Measurements from ENCODE around the gene GRIK5.
"Not testable (repeated sequence)": the region's sequence is repeated elsewhere in the genome, so short reads cannot be mapped to it uniquely, and the experiment has no call there.

The GRIK5 gene

GRCh38 chr19:42022616-42023015 is 47.4 kb downstream of the GRIK5 start:
- Histone ChIP-seq H3K27me3 (replicated peaks; ENCODE audit: control insufficient read depth, insufficient read depth, low read length) (peaks cover 27% of the 10 kb centered on the region), H3K9ac (ENCODE audit: low read length) (no peak overlapping the region), H3K4me3 (ENCODE audit: low read length) (no peak overlapping the region), H3K4me1 (ENCODE audit: control insufficient read depth, insufficient read depth, low read length) (peaks cover 20% of the 10 kb centered on the region), H3K36me3 (ENCODE audit: control insufficient read depth, insufficient read depth, low read length, severe bottlenecking) (no peaks in the 10 kb centered on the region), H3K9me3 (ENCODE audit: control insufficient read depth, low read length) (no peaks in the 10 kb centered on the region)
- no peak for DNase-seq (ENCODE audit: low read depth)

- H3K4me1 ChIP-seq (ENCODE audit: control insufficient read depth, insufficient read depth, low read length): peaks cover 20% of the 10 kb centered on the region
- no peak overlapping the region for H3K9ac ChIP-seq (ENCODE audit: low read length)
- no peaks in the 10 kb centered on the region for H3K9me3 ChIP-seq (ENCODE audit: control insufficient read depth, low read length)
- DNase-seq (ENCODE audit: low read depth): no peak
- no peaks in the 10 kb centered on the region for H3K36me3 ChIP-seq (ENCODE audit: control insufficient read depth, insufficient read depth, low read length, severe bottlenecking)
- H3K27me3 ChIP-seq (replicated peaks; ENCODE audit: control insufficient read depth, insufficient read depth, low read length): peaks cover 18% of the 10 kb centered on the region
- no peak overlapping the region for H3K4me3 ChIP-seq (ENCODE audit: low read length)
Observed at GRCh38 chr19:42021185-42021584, 48.8 kb downstream of the GRIK5 start.

- H3K4me1 ChIP-seq (ENCODE audit: control insufficient read depth, insufficient read depth, low read length): peaks cover 6% of the 10 kb centered on the region
- no peak overlapping the region for H3K4me3 ChIP-seq (ENCODE audit: low read length)
- peaks cover 13% of the 10 kb centered on the region for H3K27me3 ChIP-seq (replicated peaks; ENCODE audit: control insufficient read depth, insufficient read depth, low read length)
- H3K9ac ChIP-seq (ENCODE audit: low read length): no peak overlapping the region
- DNase-seq (ENCODE audit: low read depth): peak; percentile 45
- no peaks in the 10 kb centered on the region for H3K36me3 ChIP-seq (ENCODE audit: control insufficient read depth, insufficient read depth, low read length, severe bottlenecking)
- no peaks in the 10 kb centered on the region for H3K9me3 ChIP-seq (ENCODE audit: control insufficient read depth, low read length)
Observed at GRCh38 chr19:42018503-42019193, 51.4 kb downstream of the GRIK5 start.

- H3K9ac ChIP-seq (ENCODE audit: low read length): no peak overlapping the region
- no peaks in the 10 kb centered on the region for H3K9me3 ChIP-seq (ENCODE audit: control insufficient read depth, low read length)
- H3K27me3 ChIP-seq (replicated peaks; ENCODE audit: control insufficient read depth, insufficient read depth, low read length): peaks cover 12% of the 10 kb centered on the region
- no peaks in the 10 kb centered on the region for H3K36me3 ChIP-seq (ENCODE audit: control insufficient read depth, insufficient read depth, low read length, severe bottlenecking)
- no peak overlapping the region for H3K4me3 ChIP-seq (ENCODE audit: low read length)
- H3K4me1 ChIP-seq (ENCODE audit: control insufficient read depth, insufficient read depth, low read length): peaks cover 6% of the 10 kb centered on the region
- DNase-seq (ENCODE audit: low read depth): no peak
Observed at GRCh38 chr19:42017040-42017439, 53.0 kb downstream of the GRIK5 start.

- H3K27me3 ChIP-seq (replicated peaks; ENCODE audit: control insufficient read depth, insufficient read depth, low read length); H3K9me3 ChIP-seq (ENCODE audit: control insufficient read depth, low read length); DNase-seq (ENCODE audit: low read depth); H3K4me3 ChIP-seq (ENCODE audit: low read length); H3K36me3 ChIP-seq (ENCODE audit: control insufficient read depth, insufficient read depth, low read length, severe bottlenecking); H3K9ac ChIP-seq (ENCODE audit: low read length): not testable (repeated sequence)
- H3K4me1 ChIP-seq (ENCODE audit: control insufficient read depth, insufficient read depth, low read length): peaks cover 10% of the 10 kb centered on the region
Observed at GRCh38 chr19:42012747-42013146, 57.3 kb downstream of the GRIK5 start.

- DNase-seq (ENCODE audit: low read depth): peak; percentile 84
- no peaks in the 10 kb centered on the region for H3K9me3 ChIP-seq (ENCODE audit: control insufficient read depth, low read length)
- no peak overlapping the region for H3K4me3 ChIP-seq (ENCODE audit: low read length)
- peak overlapping the region; percentile 47 for H3K9ac ChIP-seq (ENCODE audit: low read length)
- H3K4me1 ChIP-seq (ENCODE audit: control insufficient read depth, insufficient read depth, low read length): peaks cover 10% of the 10 kb centered on the region
- H3K36me3 ChIP-seq (ENCODE audit: control insufficient read depth, insufficient read depth, low read length, severe bottlenecking): no peaks in the 10 kb centered on the region
- H3K27me3 ChIP-seq (replicated peaks; ENCODE audit: control insufficient read depth, insufficient read depth, low read length): peaks cover 14% of the 10 kb centered on the region
Observed at GRCh38 chr19:42010245-42011126, 59.5 kb downstream of the GRIK5 start.

- Histone ChIP-seq H3K9ac (ENCODE audit: low read length) (no peak overlapping the region), H3K9me3 (ENCODE audit: control insufficient read depth, low read length) (no peaks in the 10 kb centered on the region), H3K27me3 (replicated peaks; ENCODE audit: control insufficient read depth, insufficient read depth, low read length) (peaks cover 39% of the 10 kb centered on the region), H3K36me3 (ENCODE audit: control insufficient read depth, insufficient read depth, low read length, severe bottlenecking) (no peaks in the 10 kb centered on the region), H3K4me1 (ENCODE audit: control insufficient read depth, insufficient read depth, low read length) (peaks cover 10% of the 10 kb centered on the region), H3K4me3 (ENCODE audit: low read length) (no peak overlapping the region)
- DNase-seq (ENCODE audit: low read depth): no peak
Observed at GRCh38 chr19:42006569-42006968, 63.4 kb downstream of the GRIK5 start.

GRCh38 chr19:42005504-42005903 is 64.5 kb downstream of the GRIK5 start:
- Histone ChIP-seq H3K9me3 (ENCODE audit: control insufficient read depth, low read length) (no peaks in the 10 kb centered on the region), H3K27me3 (replicated peaks; ENCODE audit: control insufficient read depth, insufficient read depth, low read length) (peaks cover 48% of the 10 kb centered on the region), H3K36me3 (ENCODE audit: control insufficient read depth, insufficient read depth, low read length, severe bottlenecking) (no peaks in the 10 kb centered on the region), H3K9ac (ENCODE audit: low read length) (no peak overlapping the region), H3K4me3 (ENCODE audit: low read length) (no peak overlapping the region), H3K4me1 (ENCODE audit: control insufficient read depth, insufficient read depth, low read length) (peaks cover 6% of the 10 kb centered on the region)
- DNase-seq (ENCODE audit: low read depth): no peak

GRCh38 chr19:42003506-42004294 is 66.3 kb downstream of the GRIK5 start:
- H3K4me3 ChIP-seq (ENCODE audit: low read length): no peak overlapping the region
- no peaks in the 10 kb centered on the region for H3K4me1 ChIP-seq (ENCODE audit: control insufficient read depth, insufficient read depth, low read length)
- no peaks in the 10 kb centered on the region for H3K9me3 ChIP-seq (ENCODE audit: control insufficient read depth, low read length)
- H3K36me3 ChIP-seq (ENCODE audit: control insufficient read depth, insufficient read depth, low read length, severe bottlenecking): no peaks in the 10 kb centered on the region
- no peak for DNase-seq (ENCODE audit: low read depth)
- peaks cover 63% of the 10 kb centered on the region for H3K27me3 ChIP-seq (replicated peaks; ENCODE audit: control insufficient read depth, insufficient read depth, low read length)
- H3K9ac ChIP-seq (ENCODE audit: low read length): no peak overlapping the region

GRCh38 chr19:41999878-42000208 is 70.2 kb downstream of the GRIK5 start:
- H3K27me3 ChIP-seq (replicated peaks; ENCODE audit: control insufficient read depth, insufficient read depth, low read length): peaks cover 66% of the 10 kb centered on the region
- no peaks in the 10 kb centered on the region for H3K36me3 ChIP-seq (ENCODE audit: control insufficient read depth, insufficient read depth, low read length, severe bottlenecking)
- DNase-seq (ENCODE audit: low read depth): no peak
- no peak overlapping the region for H3K4me3 ChIP-seq (ENCODE audit: low read length)
- H3K9ac ChIP-seq (ENCODE audit: low read length): no peak overlapping the region
- H3K4me1 ChIP-seq (ENCODE audit: control insufficient read depth, insufficient read depth, low read length): no peaks in the 10 kb centered on the region
- no peaks in the 10 kb centered on the region for H3K9me3 ChIP-seq (ENCODE audit: control insufficient read depth, low read length)

Measured in adipocyte (in vitro differentiated cells).